HG03558 (cell line): ENCODE data around the gene LDLRAD4.
"Not testable (repeated sequence)": the region's sequence is repeated elsewhere in the genome, so short reads cannot be mapped to it uniquely, and the experiment has no call there.

Experiments
- ATAC-seq: cut with Tn5 transposase; IDR thresholded peaks from one replicate; pipeline ENCODE4 v1.9.1; 2021; ENCODE audit warnings: moderate number of reproducible peaks; ENCODE audit not compliant: unreplicated experiment; ENCODE audit errors: extremely low read depth

The LDLRAD4 gene

GRCh38 chr18:13653746-13654433, 435.3 kb downstream of the LDLRAD4 start:
- no peak for ATAC-seq

DNA sequence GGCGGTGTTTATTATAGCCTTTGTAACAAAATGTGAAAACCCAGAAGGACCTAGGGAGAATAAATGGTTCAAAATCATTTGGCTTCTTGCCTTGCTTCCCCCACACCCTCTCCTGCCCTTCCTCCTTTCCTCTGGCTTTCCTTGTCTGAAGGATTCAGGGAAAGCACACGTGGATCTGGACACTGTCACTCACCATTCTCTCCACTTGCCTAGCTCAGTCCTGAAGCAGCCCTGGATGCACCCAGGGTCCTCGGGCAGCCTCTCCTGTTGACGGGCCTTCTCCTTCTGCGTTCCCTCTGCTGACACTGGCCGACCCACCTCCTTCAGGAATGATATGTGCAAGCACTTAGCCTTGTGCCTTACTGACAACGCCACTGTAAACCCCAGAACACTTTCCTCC, 439.4 kb downstream of the LDLRAD4 start:
- no peak for ATAC-seq

DNA sequence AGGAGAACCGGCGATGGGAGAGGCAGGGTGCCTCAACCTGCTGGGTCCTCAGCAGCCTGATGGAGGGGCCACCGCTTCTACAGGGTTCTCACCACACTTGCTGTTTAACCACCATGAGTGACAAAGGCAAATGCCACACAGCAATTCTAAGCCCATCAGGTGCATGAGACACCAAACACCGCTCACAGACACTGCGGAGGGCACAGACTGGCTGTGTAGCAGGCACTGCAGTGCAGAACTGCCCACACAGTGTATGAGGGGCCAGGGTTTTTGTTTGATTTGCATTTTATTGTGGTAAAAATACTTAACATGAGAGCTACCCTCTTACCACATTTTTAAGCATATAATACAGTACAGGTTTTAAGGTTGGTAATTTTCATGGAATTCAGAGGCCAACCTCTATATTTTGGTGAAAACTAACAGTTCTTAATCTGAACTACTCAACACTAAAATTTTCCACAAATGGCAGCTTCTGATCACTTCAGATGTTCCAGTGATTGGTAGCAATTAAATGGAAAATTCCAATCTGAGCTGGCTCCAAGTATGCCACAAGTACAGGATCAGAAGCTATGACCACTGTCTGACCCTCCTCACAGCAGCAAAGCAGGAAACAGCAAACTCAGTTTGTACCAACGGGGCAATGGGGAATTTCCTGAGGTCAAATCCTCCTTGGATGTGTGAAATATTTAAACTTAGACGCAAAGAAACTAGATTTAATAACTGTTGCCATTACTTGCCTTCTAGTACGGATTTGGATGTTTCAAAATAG, 440.1 kb downstream of the LDLRAD4 start:
- no peak for ATAC-seq

DNA sequence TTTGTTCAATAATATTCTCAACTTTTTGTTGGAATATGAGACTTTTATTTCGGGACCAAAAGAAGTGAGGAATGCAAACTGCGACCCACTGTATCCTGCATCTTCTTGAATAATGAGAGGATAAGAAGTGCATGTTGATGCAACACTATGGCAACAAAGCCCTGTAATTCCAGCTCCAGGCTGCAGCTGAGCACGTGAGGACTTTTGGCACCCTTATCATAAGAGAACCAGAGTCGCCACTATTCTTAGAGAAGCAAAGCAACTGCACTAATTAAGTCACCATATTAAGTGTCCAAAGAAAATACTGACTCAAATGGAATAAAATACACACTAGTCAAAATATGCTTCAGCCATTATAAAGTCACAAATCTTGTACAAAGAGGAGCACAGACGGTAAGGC, 441.9 kb downstream of the LDLRAD4 start:
- ATAC-seq: no peak

DNA sequence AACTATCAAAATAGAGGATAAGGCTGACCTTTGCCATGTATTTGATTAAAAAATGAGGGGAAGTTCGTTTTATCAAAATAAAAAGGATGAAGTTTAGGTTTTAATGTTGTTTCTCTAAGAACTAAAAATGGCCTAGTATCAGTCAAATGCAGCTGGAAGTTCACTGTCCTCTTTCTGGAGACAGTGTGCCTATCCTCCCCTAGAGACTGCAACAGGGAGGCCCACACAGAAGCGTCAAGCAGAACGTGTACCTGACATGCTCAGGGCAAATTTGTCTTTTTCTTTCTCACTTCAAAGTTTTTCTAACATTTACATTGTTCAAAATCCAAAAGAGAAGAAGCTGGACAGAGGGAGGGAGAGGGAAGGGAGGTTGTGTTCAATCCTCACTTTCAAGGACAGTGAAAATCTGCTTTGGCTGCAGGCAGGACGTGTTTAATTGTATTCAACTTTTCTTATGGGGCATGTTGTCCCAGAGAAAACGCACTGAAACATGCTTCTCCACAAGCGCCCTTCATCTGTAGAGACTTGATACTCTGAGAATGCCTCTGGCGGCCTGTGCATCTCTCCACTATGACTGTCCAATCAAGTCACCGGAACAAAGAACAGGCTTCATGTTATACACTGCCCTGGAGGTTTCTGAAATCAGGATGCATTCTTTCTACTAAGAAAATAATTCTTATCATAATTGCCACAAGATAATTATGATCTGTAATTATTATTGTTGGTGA, 442.7 kb downstream of the LDLRAD4 start:
- no peak for ATAC-seq

GRCh38 chr18:13661779-13662256, 443.3 kb downstream of the LDLRAD4 start:
- no peak for ATAC-seq

DNA sequence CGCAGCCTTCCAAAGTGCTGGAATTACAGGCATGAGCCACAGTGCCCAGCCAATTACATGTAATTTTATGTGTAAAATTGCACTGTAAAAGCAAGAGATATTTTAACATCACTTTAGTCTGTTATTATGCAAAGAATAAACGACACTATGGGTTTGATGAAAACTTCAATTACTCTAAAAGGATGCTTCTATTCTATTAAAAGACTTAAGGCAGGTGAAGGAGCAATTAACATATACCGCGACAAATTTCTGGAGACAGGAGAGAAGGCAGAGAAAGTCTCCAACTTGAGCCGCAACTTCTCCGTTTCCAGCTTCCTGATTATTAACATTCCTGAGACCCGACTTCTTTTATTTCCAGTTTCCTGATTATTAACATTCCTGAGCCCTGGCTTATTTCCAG, 454.1 kb downstream of the LDLRAD4 start:
- ATAC-seq: no peak

- ATAC-seq: no peak
These were observed 457.9 kb downstream of the LDLRAD4 start for GRCh38 chr18:13676471-13676870.

- ATAC-seq: not testable (repeated sequence)
These were observed 458.8 kb downstream of the LDLRAD4 start for GRCh38 chr18:13677350-13677749.

- no peak for ATAC-seq
These were observed 462.1 kb downstream of the LDLRAD4 start for GRCh38 chr18:13680612-13681011.

DNA sequence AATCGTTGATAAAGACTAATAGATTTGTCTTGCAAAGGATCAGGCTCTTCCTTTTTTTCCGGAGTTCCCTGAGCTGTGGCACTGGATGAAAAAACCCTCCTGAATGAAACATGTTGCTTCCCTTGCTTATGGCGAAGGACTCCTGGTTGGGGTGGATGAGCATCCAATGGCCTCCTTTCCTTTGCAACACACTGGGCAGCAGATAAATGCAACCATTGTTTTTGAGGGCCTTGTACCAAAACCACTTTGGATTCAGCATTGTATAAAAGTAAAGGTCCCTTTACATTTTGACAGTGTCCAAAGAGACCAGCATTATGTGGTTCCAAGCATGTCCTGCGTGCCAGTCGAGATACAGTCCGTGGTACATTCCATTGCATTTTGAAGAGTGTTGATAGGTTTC, 463.1 kb downstream of the LDLRAD4 start:
- ATAC-seq: no peak

DNA sequence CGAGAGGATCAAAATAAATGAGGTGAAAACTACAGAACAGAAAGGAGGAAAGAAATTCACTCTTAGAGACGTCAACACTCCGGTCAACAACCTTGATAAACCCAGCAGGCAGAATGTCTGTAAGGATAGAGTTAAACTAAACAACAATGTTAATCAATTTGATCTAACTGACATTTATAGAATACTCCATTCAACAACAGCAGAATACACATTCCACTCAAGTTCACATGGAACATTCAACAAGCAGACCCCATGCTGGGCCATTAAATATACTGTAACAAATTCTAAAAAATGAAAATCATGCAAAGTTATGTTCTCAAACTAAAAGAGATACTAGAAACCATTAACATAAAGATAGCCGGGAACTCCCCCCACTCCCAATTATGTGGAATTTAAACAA, 466.0 kb downstream of the LDLRAD4 start:
- no peak for ATAC-seq

GRCh38 chr18:13688191-13689136, 469.9 kb downstream of the LDLRAD4 start:
- ATAC-seq: no peak

DNA sequence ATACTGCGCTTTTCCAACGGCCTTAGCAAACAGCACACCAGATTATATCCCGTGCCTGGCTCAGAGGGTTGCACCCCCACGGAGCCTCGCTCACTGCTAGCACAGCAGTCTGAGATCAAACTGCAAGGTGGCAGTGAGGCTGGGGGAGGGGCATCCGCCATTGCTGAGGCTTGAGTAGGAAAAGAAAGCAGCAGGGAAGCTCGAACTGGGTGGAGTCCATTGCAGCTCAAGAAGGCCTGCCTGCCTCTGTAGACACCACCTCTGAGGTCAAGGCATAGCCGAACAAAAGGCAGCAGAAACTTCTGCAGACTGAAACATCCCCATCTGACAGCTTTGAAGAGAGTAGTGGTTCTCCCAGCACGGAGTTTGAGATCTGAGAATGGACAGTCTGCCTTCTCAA, 471.5 kb downstream of the LDLRAD4 start:
- ATAC-seq: not testable (repeated sequence)

GRCh38 chr18:13695337-13695736, 476.8 kb downstream of the LDLRAD4 start:
- ATAC-seq: not testable (repeated sequence)

- ATAC-seq: no peak
These were observed 478.4 kb downstream of the LDLRAD4 start for GRCh38 chr18:13696961-13697360.

GRCh38 chr18:13700153-13700552, 481.6 kb downstream of the LDLRAD4 start:
- ATAC-seq: no peak
